OCI-LY1 (cell line): Measurements from ENCODE around the gene ERG.

ENCODE experiments used
- EZH2 ChIP-seq: fragments of 200-600 bp; sonication (generic), shearing (Covaris generic); IDR thresholded peaks from 2 replicates; pipeline ENCODE4 v1.8.0; 2017; ENCODE audit warnings: borderline replicate concordance, mixed run types, mild to moderate bottlenecking, antibody characterized with exemption, low read length, moderate library complexity, mixed read lengths
- TF ChIP-seq, protein P1 (sequence below): fragments of 200-600 bp; sonication (generic), shearing (Covaris generic); IDR thresholded peaks from 2 replicates; pipeline ENCODE4 v1.5.1; 2017; ENCODE audit warnings: mild to moderate bottlenecking, antibody characterized with exemption, low read length, moderate library complexity, mixed read lengths

DNA sequence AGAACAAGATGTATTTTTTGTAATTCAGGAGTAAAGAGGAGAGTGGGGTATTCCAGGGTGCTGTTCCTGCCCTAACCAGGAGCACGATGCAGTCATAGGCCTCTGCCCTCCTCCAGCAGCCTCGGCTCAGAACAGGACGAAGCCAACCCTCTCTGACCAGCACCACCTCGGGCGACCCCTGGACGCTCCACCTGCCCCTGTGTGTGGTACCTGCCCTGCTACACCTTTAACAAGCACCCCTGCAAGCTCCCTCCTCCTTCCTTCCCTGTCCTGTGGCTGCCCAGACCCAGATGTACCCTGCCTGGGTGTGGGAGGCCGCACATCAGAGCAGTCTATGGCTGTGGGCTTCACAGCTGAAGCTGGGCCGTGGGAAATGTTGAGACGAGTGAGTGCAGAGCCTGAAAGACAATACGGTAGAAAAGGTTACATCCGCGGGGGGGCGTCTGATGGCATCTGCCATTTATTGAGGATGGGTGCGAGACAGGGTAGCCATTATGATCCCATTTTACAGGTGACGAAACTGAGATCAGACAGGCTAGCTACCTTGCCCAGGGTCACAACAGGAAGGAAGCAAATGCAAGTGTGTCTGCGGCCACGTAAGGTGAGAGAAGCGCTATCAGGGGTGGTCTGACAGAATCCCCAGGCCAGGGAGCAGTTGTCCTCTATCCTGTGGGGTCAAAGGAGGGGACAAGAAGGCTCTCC lies 4.6 kb downstream of the ERG start:
- TF ChIP-seq, protein P1, sequence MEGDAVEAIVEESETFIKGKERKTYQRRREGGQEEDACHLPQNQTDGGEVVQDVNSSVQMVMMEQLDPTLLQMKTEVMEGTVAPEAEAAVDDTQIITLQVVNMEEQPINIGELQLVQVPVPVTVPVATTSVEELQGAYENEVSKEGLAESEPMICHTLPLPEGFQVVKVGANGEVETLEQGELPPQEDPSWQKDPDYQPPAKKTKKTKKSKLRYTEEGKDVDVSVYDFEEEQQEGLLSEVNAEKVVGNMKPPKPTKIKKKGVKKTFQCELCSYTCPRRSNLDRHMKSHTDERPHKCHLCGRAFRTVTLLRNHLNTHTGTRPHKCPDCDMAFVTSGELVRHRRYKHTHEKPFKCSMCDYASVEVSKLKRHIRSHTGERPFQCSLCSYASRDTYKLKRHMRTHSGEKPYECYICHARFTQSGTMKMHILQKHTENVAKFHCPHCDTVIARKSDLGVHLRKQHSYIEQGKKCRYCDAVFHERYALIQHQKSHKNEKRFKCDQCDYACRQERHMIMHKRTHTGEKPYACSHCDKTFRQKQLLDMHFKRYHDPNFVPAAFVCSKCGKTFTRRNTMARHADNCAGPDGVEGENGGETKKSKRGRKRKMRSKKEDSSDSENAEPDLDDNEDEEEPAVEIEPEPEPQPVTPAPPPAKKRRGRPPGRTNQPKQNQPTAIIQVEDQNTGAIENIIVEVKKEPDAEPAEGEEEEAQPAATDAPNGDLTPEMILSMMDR: no peak
- TF ChIP-seq EZH2: no peak
